GM18907 (cell line): Measurements from ENCODE around the gene F2RL3.
"Not testable (repeated sequence)": the region's sequence is repeated elsewhere in the genome, so short reads cannot be mapped to it uniquely, and the experiment has no call there.

Experiments
- ATAC-seq: cut with Tn5 transposase; IDR thresholded peaks from one replicate; pipeline ENCODE4 v1.9.1; 2021; ENCODE audit warnings: mild to moderate bottlenecking, moderate library complexity; ENCODE audit not compliant: unreplicated experiment

F2RL3 gene

DNA sequence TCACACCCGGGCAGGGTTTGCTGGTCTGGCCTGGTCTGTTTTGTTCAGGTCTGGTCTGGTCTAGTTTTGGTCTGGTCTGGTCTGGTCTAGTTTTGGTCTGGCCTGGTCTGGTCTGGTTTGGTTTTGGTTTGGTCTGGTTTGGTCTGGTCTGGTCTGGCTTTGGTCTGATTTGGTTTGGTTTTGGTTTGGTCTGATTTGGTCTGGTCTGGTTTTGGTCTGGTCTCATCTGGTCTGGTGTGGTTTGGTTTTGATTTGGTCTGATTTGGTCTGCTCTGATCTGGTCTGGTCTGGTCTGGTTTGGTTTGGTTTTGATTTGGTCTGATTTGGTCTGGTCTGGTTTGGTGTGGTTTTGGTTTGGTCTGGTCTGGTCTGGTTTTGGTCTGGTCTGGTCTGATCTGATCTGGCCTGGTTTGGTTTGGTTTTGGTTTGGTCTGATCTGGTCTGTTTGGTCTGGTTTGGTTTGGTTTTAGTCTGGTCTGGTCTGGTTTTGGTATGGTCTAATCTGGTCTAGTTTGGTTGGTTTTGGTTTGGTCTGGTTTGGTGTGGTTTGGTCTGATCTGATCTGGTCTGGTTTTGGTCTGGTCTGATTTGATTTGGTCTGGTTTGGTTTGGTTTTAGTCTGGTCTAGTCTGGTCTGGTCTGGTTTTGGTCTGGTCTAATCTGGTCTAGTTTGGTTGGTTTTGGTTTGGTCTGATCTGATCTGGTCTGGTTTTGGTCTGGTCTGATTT is 14.4 kb upstream of the F2RL3 start:
- ATAC-seq = no peak

DNA sequence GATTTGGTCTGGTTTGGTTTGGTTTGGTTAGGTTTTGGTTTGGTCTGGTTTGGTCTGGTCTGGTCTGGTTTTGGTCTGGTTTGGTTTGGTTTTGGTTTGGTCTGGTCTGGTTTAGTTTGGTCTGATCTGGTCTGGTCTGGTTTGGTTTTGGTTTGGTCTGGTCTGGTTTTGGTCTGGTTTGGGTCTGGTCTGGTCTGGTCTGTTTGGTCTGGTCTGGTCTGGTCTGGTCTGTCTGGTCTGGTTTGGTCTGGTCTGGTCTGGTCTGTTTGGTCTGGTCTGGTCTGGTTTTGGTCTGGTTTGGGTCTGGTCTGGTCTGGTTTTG is 13.9 kb upstream of the F2RL3 start:
- not testable (repeated sequence) for ATAC-seq

DNA sequence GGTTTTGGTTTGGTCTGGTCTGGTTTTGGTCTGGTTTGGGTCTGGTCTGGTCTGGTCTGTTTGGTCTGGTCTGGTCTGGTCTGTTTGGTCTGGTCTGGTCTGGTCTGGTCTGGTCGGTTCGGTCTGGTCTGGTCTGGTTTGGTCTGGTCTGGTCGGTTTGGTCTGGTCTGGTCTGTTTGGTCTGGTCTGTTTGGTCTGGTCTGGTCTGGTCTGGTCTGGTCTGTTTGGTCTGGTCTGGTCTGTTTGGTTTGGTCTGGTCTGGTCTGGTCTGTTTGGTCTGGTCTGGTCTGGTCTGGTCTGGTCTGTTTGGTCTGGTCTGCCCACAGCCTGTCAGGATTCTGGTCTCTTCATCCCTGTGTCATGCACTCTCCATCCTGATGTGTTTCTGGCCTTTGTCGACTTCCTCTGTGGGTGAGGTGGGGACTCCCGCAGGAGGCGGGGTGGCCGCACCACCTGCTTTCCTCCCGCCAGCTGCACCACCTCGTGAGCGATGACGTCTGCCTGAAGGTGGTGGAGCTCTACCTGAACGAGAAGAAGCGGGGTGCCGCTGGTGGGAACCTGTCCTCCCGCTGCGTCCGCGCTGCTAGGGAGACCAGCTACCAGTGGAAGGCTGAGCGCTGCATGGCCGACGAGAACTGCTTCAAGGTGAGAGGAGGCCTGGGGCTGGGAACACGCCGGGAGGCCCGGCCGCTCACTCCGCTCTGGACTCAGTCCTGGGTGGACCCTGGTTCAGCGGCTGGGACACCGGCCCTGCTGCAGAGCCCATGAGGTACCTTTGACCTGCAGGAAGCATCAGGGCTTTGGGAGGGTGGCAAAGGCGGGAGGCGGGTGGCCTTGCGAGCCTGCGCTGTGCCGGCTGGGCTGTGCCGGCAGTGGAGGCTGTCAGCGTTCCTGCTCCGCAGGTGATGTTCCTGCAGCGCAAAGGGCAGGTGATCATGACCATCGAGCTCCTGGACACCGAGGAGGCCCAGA is 12.9 kb upstream of the F2RL3 start:
- ATAC-seq = no peak

DNA sequence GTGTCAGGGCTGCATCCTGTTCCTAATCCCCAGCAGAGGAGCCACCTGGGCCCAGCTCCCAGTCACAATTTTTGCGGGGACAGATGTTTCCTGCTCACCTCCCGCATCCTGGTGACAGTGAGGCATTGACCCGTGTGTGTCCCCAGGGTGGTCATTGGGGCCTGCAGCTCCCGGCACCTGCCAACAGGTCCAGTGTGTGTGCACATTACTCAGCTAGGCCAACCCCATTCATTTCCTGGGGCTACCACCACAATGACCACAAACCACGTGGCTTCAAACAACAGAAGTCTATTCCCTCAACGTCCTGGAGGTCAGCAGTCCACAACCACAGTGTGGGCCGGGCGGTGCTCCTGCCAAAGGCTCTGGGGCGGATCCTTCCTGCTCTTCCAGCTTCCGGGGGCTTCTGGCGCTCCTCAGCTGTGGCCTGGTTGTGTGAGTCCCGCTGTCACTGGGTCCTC is 11.9 kb upstream of the F2RL3 start:
- ATAC-seq = no peak

DNA sequence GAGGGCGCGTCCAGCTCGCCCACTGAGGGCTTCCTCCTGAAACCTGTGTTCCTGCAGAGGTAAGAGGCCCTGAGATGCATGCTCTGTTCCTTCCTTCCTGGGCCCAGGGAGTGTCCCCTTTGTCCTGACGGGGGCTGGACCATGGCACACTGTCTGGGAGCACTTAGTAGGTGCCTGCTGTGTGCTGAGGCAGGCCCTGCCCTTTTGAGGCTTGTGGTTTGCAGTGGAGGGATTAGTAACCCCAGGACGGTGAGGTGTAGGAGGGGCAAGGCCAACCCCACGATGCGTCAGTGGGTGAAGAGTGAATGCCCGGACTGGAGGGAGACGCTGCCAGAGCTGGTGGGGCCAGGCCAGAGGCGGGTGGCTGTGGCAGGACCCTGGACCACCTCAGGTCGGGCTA is 11.2 kb upstream of the F2RL3 start:
- ATAC-seq = no peak

DNA sequence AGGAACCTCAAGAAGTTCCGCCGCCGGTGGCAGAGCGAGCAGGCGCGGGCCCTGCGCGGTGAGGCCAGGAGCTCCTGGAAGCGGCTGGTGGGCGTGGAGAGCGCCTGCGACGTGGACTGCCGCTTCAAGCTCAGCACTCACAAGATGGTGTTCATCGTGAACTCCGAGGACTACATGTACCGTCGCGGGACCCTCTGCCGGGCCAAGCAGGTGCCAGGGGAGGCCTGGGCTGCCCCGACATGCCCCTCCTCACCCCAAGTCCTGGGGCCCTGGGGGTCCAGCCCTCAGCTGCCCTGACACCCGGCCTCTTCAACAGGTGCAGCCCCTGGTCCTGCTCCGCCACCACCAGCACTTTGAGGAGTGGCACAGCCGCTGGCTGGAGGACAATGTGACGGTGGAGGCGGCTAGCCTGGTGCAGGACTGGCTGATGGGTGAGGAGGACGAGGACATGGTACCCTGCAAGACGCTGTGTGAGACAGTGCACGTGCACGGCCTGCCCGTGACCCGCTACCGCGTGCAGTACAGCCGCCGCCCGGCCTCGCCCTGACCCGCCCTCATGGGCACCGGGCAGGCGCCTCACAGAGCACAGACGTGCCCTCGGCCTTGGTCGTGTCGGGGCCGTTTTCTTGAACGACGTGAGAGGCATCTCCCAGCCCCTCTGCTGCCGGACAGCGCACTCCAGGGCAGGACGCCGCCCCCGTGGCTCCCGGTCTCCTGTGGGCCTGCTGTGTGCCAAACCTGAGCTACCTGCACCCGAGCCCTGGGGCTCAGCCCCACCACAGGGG is 10.4 kb upstream of the F2RL3 start:
- no peak for ATAC-seq

DNA sequence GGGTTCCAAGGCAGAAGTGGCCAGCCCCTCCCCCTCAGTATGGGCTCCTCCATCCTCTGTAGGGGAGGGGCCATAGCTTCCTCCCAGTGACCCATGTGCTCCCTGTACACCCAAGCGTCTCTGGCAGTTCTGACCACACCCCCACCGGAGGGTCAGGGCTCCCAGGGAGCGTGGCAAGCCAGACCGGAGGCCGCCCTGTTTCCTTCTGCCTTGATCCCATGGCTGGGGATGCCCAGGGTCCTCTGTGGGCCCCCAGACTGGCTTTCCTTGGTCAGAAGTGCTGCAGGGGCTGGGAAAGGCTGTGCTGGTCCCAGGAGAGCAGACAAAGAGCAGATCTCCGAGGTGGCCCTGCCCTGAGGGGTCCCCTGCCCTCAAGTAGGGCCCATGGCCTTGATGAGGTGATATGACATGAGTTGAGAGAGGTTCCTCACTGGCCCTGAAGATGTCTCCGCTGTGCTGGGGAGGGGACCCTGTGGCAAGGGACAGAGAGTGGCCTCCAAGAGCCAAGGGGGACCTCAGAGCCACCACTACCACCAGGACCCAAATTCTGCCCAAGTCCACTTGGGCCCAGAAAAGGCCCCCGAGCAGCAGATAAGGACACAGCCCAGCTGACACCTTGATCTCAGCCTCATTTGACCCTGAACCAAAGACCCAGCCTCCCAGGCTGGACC is 7.8 kb upstream of the F2RL3 start:
- no peak for ATAC-seq

DNA sequence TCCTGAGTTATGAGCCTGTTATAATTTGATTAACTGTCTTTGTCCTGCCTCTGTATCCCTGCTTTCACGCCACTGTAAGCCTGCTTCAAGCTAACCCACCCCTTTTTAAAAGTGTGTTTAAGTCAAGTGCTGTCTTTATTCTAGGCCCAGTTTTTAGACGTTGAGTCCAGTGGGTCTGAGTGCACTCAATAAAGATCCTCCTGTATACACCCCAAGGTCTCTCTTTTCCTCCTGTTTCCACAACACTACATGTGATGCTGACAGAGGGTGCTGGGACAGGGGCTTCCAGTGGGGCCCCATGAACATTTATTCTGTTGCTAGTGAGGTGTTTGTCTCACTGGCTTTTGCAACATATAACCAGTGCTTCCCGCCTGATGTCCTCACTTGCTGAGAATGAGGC is 6.7 kb upstream of the F2RL3 start:
- ATAC-seq = no peak

DNA sequence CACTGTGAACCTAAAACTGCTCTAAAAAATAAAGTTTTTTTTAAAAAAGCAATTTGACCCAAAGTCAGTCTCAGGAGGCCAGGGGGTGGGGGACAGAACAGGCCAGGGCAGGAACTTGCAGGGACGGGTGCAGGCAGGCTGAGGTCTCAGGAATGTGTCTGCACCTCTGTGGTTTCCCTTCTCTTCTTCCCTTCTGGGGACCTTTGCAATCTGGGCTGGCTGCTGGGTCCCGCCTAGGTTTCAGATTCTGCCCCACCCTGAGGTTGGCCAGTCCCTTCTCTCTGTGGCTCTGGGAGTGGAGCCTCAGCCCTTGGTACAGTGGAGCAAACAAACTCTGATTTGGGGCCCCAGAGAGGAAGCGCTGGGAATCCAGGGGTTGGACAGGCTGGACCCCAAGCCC is 5.3 kb upstream of the F2RL3 start:
- ATAC-seq = no peak

DNA sequence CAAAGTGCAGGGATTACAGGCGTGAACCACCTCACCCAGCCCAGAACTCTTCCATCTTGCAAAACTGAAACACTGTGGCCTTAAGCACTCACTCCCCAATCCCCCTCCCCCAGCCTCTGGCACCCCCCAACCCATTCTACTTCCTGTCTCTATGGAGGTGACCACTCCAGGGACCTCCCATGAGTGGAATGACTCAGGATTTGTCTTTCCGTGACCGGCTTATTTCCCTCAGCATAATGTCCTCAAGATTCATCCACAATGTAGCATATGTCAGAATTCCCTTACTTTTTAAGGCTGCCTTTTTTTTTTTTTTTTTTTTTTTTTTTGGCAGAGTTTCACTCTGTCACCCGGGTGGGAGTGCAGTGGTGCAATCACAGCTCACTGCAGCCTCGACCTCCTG is 3.6 kb upstream of the F2RL3 start:
- ATAC-seq = no peak

DNA sequence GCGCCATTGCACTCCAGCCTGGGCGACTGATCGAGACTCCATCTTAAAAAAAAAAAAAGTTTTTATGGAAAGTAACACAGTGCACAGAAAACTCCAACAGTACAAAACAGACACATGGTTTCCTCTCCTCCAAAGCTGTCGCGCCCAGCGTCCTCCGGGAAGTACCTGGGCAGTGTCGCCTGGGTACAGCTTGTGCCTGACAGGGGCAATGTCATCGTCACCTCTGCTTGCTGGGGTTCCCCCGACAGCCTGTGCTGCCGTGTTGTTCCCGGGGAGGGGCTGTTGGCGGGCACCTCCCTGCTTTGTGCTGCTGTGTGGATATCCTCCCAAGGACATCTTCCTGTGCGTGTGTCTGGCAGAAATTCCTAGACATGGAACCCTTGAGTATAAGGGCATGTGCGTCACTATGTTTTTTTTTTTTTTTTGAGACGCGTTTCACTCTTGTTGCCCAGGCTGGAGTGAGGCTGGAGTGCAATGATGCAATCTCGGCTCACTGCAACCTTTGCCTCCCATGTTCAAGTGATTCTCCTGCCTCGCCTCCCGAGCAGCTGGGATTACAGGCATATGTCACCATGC is 2.4 kb upstream of the F2RL3 start:
- no peak for ATAC-seq

DNA sequence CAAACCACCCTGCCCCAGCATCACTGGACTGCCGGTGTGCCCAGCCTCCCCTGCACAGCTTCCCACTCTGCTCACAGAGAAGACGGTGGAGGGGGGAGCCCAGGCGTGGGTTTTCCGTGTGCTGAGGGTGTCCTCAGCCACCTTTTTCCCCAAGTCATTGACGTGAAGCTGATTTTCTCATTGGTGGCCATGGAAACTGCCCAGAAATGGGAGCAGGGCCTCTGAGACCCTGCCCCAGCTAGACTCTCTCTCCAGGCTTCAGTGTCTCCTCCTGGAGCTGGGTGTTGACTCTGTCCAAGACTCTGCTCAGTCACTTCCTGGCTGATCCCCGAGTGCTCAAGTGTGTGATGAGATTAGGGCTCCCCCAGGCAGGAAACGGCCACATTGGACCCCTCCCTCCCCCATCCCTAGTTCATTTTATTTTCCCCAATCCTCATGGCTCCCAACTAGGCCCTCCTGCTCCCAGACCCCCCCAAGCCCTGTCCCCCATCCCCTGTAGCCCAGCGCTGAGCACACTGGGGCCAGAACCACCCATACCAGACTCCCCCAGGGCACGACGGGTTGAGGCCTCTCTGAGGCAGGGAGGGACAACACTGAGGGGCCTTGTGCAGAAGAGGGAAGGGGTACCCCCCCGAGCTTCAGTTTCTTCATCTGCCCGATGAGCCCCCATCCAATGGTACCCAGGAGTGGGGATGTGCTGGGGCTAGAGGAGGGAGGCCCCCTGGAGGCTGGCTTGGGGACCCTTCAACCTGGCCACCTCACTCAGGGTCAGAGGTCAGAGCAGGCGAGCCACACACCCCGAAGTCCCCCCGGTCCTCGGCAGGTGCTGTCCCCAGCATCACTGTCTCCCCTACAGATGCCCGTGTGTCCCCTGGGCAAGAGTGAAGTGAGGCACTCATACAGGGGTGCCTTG is 1.2 kb upstream of the F2RL3 start:
- ATAC-seq = no peak

DNA sequence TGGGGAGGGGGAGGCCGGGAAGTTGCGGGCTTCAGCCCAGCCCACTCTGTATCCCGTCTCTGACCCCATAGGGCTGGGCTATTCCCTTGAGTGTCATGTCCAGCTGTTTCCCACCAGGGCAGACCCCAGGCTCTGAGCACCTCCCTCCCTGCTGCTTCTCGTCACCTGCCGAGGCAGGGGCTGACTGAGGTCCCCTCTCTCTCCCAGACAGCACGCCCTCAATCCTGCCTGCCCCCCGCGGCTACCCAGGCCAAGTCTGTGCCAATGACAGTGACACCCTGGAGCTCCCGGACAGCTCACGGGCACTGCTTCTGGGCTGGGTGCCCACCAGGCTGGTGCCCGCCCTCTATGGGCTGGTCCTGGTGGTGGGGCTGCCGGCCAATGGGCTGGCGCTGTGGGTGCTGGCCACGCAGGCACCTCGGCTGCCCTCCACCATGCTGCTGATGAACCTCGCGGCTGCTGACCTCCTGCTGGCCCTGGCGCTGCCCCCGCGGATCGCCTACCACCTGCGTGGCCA is 625 bp downstream of the F2RL3 start:
- peak; percentile 1 for ATAC-seq

DNA sequence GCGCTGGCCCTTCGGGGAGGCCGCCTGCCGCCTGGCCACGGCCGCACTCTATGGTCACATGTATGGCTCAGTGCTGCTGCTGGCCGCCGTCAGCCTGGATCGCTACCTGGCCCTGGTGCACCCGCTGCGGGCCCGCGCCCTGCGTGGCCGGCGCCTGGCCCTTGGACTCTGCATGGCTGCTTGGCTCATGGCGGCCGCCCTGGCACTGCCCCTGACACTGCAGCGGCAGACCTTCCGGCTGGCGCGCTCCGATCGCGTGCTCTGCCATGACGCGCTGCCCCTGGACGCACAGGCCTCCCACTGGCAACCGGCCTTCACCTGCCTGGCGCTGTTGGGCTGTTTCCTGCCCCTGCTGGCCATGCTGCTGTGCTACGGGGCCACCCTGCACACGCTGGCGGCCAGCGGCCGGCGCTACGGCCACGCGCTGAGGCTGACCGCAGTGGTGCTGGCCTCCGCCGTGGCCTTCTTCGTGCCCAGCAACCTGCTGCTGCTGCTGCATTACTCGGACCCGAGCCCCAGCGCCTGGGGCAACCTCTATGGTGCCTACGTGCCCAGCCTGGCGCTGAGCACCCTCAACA is 1.2 kb downstream of the F2RL3 start:
- ATAC-seq = no peak

DNA sequence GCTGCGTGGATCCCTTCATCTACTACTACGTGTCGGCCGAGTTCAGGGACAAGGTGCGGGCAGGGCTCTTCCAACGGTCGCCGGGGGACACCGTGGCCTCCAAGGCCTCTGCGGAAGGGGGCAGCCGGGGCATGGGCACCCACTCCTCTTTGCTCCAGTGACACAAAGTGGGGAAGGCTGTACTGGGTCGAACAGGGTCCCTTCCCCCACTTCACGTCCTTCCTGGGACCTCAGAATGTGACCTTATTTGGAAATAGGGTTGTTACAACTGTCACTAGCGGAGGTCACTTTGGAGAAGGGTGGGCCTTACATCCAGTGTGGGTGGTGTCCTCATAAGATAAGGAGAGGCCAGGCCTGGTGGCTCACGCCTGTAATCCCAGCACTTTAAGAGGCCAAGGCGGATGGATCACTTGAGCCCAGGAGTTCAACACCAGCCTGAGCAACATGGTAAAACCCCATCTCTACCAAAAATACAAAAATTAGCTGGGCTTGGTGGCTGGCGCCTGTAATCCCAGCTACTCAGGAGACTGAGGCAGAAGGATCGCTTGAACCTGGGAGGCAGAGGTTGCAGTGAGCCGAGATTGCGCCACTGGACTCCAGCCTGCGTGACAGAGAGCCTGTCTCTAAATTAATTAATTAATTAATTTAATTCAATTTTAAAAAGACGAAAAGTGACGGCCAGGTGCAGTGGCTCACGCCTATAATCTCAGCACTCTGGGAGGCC is 1.8 kb downstream of the F2RL3 start:
- no peak for ATAC-seq

DNA sequence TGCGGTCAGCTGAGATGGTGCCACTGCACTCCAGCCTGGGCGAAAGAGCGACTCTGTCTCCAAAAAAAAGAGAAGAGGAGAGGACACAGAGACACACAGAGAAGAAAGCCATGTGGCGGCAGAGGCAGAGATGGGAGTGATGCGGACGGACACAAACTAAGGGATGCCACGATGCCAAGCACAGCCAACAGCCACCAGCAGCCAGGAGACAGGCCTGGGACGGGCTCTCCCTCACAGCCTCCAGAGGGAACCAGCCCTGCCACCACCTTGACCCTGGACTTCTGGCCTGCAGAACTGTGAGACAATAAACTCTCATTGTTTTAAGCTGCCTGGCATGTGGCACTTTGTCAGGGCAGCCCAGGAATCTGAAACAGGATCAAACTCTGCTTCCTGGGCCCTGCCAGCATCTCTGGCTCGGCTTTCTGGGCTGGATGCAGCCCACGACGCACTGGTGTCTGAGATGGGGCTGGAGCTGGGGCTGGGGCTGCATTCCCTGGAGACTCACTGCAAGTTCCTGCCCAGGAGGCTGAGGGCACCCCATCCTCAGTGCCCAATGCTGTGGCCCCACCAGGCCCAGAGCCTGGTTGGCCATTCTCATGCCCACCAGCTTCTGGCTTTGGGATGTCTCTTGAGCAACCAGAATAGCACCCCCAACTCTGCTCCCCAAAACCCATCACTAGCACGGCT is 3.0 kb downstream of the F2RL3 start:
- no peak for ATAC-seq

DNA sequence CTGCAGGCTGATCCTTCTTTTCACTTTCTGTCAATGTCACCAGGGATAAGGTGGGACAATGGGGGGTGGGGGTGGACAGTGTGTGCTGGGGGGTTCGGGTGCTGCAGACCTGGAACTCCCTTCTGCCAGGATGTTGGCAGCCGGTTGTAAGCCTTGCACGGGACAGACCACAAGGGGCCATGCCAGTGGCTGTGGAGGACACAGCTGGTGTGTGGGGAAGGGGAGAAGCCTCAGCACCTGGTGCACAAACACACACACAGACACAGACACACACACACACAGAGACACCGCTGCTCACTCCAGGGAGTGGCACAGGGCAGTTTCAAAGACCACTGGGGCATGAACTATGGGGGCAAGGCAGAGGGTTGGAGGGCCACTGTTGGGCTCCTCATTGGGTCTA is 3.6 kb downstream of the F2RL3 start:
- no peak for ATAC-seq
